ENCODE measurements around the gene PTPRN. TPM values are rescaled to one million over a fixed set of nuclear protein-coding genes. Genes with fewer than 3 reads are reported as not detected.

The PTPRN gene
- total RNA-seq, 1 donor from 2014 or later = 0.38 TPM

DNA sequence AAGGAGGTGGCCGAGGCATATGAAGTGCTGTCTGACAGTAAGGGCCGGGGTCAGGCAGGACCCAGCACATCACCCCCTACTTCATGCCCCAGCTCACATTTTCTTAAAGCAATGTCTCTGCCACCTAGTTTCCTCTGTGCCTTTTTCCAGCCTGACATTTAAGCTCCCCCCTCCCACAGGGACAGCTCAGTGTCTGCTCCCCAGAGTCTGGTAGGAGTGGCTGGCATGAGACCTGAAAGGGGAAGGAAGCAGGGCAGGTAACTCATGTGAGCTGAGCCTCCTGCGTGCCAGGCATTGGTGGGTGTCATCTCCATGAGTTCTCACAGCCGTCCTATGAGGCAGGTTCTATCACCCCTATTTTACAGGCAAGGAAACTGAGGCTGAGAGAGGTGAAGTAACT, 28.6 kb downstream of the PTPRN start:
- TF ChIP-seq, protein P1, sequence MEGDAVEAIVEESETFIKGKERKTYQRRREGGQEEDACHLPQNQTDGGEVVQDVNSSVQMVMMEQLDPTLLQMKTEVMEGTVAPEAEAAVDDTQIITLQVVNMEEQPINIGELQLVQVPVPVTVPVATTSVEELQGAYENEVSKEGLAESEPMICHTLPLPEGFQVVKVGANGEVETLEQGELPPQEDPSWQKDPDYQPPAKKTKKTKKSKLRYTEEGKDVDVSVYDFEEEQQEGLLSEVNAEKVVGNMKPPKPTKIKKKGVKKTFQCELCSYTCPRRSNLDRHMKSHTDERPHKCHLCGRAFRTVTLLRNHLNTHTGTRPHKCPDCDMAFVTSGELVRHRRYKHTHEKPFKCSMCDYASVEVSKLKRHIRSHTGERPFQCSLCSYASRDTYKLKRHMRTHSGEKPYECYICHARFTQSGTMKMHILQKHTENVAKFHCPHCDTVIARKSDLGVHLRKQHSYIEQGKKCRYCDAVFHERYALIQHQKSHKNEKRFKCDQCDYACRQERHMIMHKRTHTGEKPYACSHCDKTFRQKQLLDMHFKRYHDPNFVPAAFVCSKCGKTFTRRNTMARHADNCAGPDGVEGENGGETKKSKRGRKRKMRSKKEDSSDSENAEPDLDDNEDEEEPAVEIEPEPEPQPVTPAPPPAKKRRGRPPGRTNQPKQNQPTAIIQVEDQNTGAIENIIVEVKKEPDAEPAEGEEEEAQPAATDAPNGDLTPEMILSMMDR (IDR thresholded peaks at IDR 0.05; ENCODE audit: unreplicated experiment) = no peak
- Mint-ChIP-seq H3K27me3 (ENCODE audit: low read depth) (no peaks in the 10 kb centered on the region), H3K36me3 (peaks cover 10% of the 10 kb centered on the region), H3K4me3 (peak overlapping the region; percentile 85), H3K9me3 (no peaks in the 10 kb centered on the region), H3K27ac (no peak overlapping the region), H3K4me1 (peaks cover 27% of the 10 kb centered on the region)
- no peak for DNase-seq (ENCODE audit: low spot score in 2 of 2, unreplicated experiment in 2 of 2)

DNA sequence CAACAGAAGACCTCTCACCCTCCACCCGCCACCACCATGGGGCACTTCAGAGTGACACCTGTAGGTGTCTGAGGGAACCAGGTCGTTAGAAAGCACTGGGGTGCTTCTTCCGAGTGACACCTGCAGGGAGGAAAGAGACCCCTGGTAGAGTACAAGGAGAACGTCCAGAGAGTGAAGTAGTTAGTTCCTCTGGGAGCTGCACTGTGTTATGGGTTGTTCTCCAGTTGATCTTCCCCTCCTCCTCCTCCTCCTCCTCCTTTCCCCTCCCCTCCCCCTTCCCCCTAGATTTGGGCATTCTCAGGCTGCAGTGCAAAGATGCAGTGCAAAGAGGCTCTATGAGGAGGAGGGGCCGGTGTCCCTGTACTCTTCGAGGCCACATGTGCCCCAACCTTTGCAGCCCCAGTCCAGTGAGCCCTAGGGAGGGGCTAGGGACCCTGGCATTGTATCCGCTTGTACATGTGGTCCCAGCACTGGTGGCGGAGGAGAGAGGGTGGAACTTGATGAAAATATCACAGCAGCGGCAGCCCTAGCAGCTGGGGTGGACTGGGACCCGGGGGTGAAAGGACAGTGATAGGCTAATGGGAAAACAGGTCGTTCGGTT, 29.2 kb downstream of the PTPRN start:
- H3K27ac Mint-ChIP-seq = peak overlapping the region; percentile 86
- peak overlapping the region; percentile 85 for H3K4me3 Mint-ChIP-seq
- H3K9me3 Mint-ChIP-seq = no peaks in the 10 kb centered on the region
- no peaks in the 10 kb centered on the region for H3K27me3 Mint-ChIP-seq (ENCODE audit: low read depth)
- TF ChIP-seq, protein P1 (IDR thresholded peaks at IDR 0.05; ENCODE audit: unreplicated experiment) = no peak
- DNase-seq (ENCODE audit: low spot score in 2 of 2, unreplicated experiment in 2 of 2) = no peak
- peaks cover 10% of the 10 kb centered on the region for H3K36me3 Mint-ChIP-seq
- peaks cover 27% of the 10 kb centered on the region for H3K4me1 Mint-ChIP-seq

DNA sequence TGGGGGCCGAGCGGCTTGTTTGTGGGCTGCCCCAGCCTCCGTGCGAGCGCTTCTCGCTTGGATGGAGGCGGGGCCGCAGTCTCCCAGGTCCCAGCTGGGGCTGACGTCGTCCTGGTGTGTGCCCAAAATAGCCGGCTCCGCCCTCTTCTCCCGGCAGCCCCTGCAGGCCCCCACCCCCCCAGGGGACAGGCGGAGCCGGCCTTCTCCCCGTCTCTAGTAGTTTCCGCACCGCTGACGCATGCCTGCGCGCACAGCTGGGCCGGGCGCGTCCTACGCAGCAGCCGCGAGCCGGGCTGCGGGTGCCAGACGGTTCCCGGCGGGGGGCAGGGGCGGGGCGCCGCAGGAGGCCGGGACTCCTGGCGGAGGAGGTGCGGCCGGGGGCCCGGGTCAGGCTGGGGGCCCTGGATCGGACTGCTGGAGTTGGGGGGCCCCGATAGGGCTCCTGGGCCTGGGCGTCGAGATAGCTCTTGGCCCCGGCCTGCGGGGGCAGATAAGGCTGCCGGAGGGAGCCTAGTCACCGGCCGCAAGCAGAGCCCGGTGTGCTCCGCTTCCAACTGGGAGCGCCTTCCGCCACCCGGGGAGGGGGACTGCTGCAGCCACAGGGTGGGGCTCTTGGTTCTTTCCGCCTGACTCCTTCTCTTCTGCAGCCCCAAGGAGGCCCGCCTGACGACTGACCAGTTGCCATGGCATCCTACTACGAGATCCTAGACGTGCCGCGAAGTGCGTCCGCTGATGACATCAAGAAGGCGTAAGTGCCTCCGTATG, 29.9 kb downstream of the PTPRN start, which contains the start of gene DNAJB2:
TSS of gene DNAJB2 (plus strand) at position 216 of the 765 bp plus-strand sequence. CDS start at position 684, 468 bp downstream.
- Mint-ChIP-seq H3K27me3 (ENCODE audit: low read depth) (no peaks in the 10 kb centered on the region), H3K36me3 (peaks cover 10% of the 10 kb centered on the region), H3K4me1 (peaks cover 34% of the 10 kb centered on the region), H3K9me3 (no peaks in the 10 kb centered on the region), H3K4me3 (peak within 1 kb of the TSS; percentile 85), H3K27ac (peak within 1 kb of the TSS; percentile 95)
- TF ChIP-seq, protein P1 (IDR thresholded peaks at IDR 0.05; ENCODE audit: unreplicated experiment) = peak; percentile 12
- peak; percentile 96 to 97 for DNase-seq (ENCODE audit: low spot score in 2 of 2, unreplicated experiment in 2 of 2)

DNA sequence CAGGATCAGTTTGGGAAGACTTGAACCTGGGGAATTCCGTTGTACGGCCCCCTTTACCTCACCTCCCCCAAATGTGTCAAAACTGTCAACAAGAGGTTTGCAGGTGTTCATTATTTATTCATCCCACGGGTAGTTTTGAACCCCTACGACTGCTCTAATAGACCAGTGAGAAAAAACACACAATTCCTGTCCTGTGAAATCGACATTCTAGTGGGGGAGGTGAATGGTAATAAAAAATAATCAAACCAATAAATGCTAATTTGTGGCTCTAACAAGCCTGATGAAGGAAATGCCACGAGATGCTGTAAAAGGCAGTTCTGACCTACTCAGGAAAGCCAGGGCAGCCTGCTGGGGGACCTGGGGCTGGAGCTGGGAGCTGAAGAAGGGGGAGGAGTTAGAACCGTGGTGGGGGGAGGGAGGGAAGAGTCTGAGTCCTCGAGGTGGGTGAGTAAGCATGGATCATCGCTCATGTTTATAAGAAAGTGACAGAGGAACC, 30.5 kb downstream of the PTPRN start:
- no peaks in the 10 kb centered on the region for H3K9me3 Mint-ChIP-seq
- peaks cover 8% of the 10 kb centered on the region for H3K36me3 Mint-ChIP-seq
- H3K27ac Mint-ChIP-seq = peak overlapping the region; percentile 95
- peaks cover 40% of the 10 kb centered on the region for H3K4me1 Mint-ChIP-seq
- no peaks in the 10 kb centered on the region for H3K27me3 Mint-ChIP-seq (ENCODE audit: low read depth)
- TF ChIP-seq, protein P1 (IDR thresholded peaks at IDR 0.05; ENCODE audit: unreplicated experiment) = no peak
- H3K4me3 Mint-ChIP-seq = peak overlapping the region; percentile 85
- DNase-seq (ENCODE audit: low spot score in 2 of 2, unreplicated experiment in 2 of 2) = no peak

DNA sequence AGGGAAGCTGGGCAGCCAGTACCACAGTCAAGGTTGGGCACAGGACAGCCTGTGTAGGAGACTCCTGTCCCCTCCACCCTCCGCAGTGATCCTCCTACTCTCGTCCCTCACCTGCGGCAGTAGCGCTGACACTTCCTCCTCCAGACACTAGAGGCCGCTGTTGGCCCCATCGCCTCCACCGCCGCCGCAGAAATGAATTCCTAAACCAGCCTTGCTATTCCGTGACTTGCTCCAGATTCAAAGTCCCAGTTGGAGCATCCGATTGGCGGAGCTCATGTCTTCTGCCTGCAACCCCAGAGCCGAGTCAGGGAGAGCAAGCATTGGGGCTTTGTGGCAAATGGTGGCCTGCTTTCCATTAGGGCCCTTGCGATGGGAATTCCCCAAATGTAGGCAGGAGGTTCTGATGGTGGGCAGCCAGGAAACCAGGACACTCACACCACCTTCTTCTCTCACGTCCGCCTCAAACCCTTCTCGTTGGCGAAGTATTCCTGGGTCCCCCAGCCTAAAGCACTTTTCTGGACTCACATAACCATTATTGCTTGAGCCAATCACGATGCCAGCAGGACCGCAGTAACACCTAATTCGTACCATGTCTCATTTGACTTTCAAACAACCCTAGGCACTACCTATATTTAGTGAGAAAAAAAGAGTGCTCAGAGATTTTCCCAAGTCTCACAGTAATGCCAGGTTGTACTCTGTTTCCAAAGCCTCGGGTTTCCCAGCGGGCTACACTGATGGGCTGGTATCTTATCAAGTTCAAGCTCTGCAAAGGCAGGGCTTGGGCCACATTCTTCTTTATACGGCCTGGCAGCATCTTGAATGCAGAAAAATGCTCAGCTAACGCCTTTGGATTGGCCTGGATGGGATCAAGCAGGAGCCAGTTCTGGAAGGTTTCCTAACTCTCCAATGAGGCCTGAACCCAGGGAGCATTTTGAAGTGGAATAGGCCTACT, 31.2 kb downstream of the PTPRN start:
- Mint-ChIP-seq H3K4me3 (peak overlapping the region; percentile 85), H3K9me3 (no peaks in the 10 kb centered on the region)
- TF ChIP-seq, protein P1 (IDR thresholded peaks at IDR 0.05; ENCODE audit: unreplicated experiment) = peak; percentile 93

More for the DNA sequence above, 31.2 kb downstream of the PTPRN start:
- peaks cover 42% of the 10 kb centered on the region for H3K4me1 Mint-ChIP-seq
- DNase-seq (ENCODE audit: low spot score in 2 of 2, unreplicated experiment in 2 of 2) = peak; percentile 63 to 92
- peak overlapping the region; percentile 95 for H3K27ac Mint-ChIP-seq
- H3K27me3 Mint-ChIP-seq (ENCODE audit: low read depth) = no peaks in the 10 kb centered on the region
- peaks cover 3% of the 10 kb centered on the region for H3K36me3 Mint-ChIP-seq
